Thoracic aorta (tissue), 2 donors: ENCODE results near the gene EXOSC5. TPM values are rescaled to one million over a fixed set of nuclear protein-coding genes. Genes with fewer than 3 reads are reported as not detected.

ENCODE experiments used
- ATAC-seq: fragments of 150-250 bp; one replicate; pipeline ENCODE4 v1.8.0; 2017; ENCODE audit warnings: low read depth; ENCODE audit not compliant: insufficient number of reproducible peaks, low FRiP score
- DNase-seq: peaks from one replicate; pipeline ENCODE4 v3.0.0-alpha.2; 2020; ENCODE audit warnings: low spot score
- H3K27ac ChIP-seq, 2 donors: fragments of 200-600 bp; sonication (generic); 1 replicate in 1 of 2; 2 replicates in 1 of 2; pipeline ENCODE4 v1.5.1; 2016; ENCODE audit warnings: mild to moderate bottlenecking in 2 of 2, moderate library complexity in 2 of 2
- H3K27me3 ChIP-seq: fragments of 200-600 bp; sonication (generic); replicated peaks from 2 replicates; pipeline ENCODE4 v1.6.0; 2016; ENCODE audit warnings: mild to moderate bottlenecking; ENCODE audit not compliant: insufficient read depth
- H3K36me3 ChIP-seq: fragments of 200-600 bp; sonication (generic); one replicate; pipeline ENCODE4 v1.5.1; 2016
- H3K4me1 ChIP-seq, 2 donors: fragments of 200-600 bp; sonication (generic); 1 replicate in 1 of 2; 2 replicates in 1 of 2; pipeline versions ENCODE4 v1.5.1 to v1.6.0; 2016; ENCODE audit warnings: low read depth in 2 of 2, mild to moderate bottlenecking in 1 of 2; ENCODE audit not compliant: control insufficient read depth in 1 of 2
- H3K4me3 ChIP-seq: fragments of 200-600 bp; sonication (generic); 2 replicates; pipeline ENCODE4 v1.5.1; 2016; ENCODE audit warnings: mild to moderate bottlenecking
- H3K9me3 ChIP-seq: fragments of 200-600 bp; sonication (generic); 2 replicates; pipeline ENCODE4 v1.5.1; 2016
- total RNA-seq, 2 donors: library from RNA; depleted of rRNA; stranded (reverse); fragments of >200 nt; gene quantifications; one replicate each; pipeline versions ENCODE4 v1.1.0 to v1.2.3, GENCODE V29; 2016
- TF ChIP-seq, protein P1 (sequence below): fragments of 200-600 bp; sonication (generic); IDR thresholded peaks from one replicate; pipeline ENCODE4 v1.5.1; 2019; ENCODE audit warnings: antibody characterized with exemption

Gene EXOSC5
- total RNA-seq, 2 donors from 2014 or later = 7.1 to 16.9 TPM

DNA sequence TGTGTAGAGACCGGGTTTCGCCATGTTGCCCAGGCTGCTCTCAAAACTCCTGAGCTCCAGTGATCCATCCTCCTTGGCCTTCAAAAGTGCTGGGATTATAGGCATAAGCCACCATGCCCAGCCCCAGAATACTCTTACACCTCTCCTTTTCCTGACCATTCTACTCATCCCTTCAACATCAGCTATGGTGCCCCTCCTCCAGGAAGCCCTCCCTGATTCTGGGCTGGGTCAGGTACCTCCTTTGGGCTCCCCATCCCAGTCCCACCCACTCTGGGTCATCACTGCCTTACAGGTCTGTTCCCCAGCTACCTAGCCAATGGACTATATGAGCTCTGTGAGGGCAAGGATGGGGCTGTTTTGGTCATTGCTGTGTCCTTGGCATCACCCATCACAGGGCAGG is 53.0 kb downstream of the EXOSC5 start:
- DNase-seq = no peak
- peaks cover 54% of the 10 kb centered on the region for H3K36me3 ChIP-seq
- no peak for ATAC-seq

DNA sequence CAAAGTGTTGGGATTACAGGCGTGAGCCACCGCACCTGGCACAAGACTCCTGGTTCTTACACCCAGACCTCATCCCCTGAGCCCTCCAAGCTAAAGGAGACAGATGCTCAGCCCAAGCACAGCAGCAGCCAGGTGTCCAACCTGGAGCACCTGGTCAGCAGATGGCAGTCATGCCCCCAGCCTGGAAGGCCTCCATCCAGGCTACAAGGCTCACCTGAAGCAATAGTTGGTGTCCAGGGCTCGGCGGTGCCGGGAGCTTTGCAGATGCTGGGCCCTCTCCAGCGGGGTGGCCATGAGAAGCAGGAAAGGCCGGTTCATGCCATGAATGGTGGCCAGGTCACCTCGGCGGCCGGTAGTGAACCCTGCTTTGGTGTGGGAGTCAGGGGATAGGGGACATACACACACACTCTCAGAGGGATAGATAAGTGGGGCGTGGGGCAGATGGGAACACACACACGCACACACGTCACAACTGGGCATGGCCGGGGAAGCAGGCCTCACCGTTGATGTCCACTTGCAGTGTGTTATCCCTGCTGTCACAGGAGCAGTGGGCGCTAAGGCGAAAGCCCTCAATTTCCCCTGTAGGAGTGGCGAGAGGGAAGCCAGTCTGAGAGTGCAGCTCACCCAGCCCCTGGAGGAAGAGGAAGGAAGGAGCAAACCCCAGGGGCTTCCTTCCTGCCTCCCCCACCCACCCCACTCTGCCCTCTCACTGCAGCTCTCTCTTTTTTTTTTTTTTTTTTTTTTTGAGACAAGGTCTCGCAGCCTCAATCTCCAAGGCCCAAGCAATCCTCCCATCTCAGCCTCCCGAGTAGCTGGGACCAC is 55.3 kb downstream of the EXOSC5 start:
- no peak overlapping the region for H3K4me3 ChIP-seq
- DNase-seq (no peak), ATAC-seq (no peak)
- H3K27me3 ChIP-seq = no peaks in the 10 kb centered on the region
- no peaks in the 10 kb centered on the region for H3K4me1 ChIP-seq
- no peaks in the 10 kb centered on the region for H3K9me3 ChIP-seq
- TF ChIP-seq, protein P1, sequence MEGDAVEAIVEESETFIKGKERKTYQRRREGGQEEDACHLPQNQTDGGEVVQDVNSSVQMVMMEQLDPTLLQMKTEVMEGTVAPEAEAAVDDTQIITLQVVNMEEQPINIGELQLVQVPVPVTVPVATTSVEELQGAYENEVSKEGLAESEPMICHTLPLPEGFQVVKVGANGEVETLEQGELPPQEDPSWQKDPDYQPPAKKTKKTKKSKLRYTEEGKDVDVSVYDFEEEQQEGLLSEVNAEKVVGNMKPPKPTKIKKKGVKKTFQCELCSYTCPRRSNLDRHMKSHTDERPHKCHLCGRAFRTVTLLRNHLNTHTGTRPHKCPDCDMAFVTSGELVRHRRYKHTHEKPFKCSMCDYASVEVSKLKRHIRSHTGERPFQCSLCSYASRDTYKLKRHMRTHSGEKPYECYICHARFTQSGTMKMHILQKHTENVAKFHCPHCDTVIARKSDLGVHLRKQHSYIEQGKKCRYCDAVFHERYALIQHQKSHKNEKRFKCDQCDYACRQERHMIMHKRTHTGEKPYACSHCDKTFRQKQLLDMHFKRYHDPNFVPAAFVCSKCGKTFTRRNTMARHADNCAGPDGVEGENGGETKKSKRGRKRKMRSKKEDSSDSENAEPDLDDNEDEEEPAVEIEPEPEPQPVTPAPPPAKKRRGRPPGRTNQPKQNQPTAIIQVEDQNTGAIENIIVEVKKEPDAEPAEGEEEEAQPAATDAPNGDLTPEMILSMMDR = no peak
- H3K36me3 ChIP-seq = peaks cover 49% of the 10 kb centered on the region
- H3K27ac ChIP-seq = no peak overlapping the region

More for the DNA sequence above, 53.0 kb downstream of the EXOSC5 start:
- TF ChIP-seq, protein P1 = no peak
- H3K4me3 ChIP-seq = no peak overlapping the region
- H3K4me1 ChIP-seq = peaks cover 0 to under 1% of the 10 kb centered on the region in 2 donors
- no peaks in the 10 kb centered on the region for H3K27me3 ChIP-seq
- H3K27ac ChIP-seq = no peak overlapping the region
- no peaks in the 10 kb centered on the region for H3K9me3 ChIP-seq

DNA sequence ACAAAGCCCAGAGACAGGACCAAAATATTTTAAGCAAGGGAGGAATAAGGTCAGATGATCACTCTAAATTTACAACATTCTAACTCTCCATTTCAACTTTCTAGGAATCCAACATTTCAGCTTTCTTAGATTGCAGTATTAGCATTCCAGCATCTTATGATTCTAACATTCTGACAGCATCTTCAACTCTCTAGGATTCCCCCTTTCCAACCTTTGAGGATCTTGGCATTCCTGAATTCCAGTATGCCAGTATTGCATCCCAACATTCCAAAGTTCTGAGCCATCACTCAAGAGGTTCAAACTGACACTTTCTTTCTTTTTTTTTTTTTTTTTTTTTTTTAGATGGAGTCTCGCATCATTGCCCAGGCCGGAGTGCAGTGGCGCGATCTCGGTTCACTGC is 57.2 kb downstream of the EXOSC5 start:
- ATAC-seq = no peak
- Histone ChIP-seq H3K9me3 (no peaks in the 10 kb centered on the region), H3K27ac (no peak overlapping the region), H3K4me1 (no peaks in the 10 kb centered on the region), H3K36me3 (peaks cover 40% of the 10 kb centered on the region), H3K27me3 (no peaks in the 10 kb centered on the region), H3K4me3 (no peak overlapping the region)
- DNase-seq = no peak
- TF ChIP-seq, protein P1 = no peak

Other genes with a start within 250 kb of the EXOSC5 start
- 10 to 100 TPM in 1 of 2 donors, 1 to 10 TPM in 1; 2.3 to 12.4 TPM for gene CYP2S1, start 204.1 kb downstream of the EXOSC5 start, total RNA-seq
- 100 to 1,000 TPM; 138 to 157 TPM for gene AXL, start 178.1 kb downstream of the EXOSC5 start, total RNA-seq
- gene HNRNPUL1, start 133.0 kb downstream of the EXOSC5 start, total RNA-seq = 100 to 1,000 TPM; 142 to 147 TPM
- gene CCDC97, start 87.2 kb downstream of the EXOSC5 start, total RNA-seq = 10 to 100 TPM; 15.2 to 22.4 TPM
- gene TGFB1, start 43.4 kb downstream of the EXOSC5 start, total RNA-seq = 10 to 100 TPM; 55.1 to 69.6 TPM
- 1 to 10 TPM; 1.2 to 4.0 TPM for gene B9D2, start 33.2 kb downstream of the EXOSC5 start, total RNA-seq
- 10 to 100 TPM; 20.0 to 44.0 TPM for gene TMEM91, start 20.8 kb downstream of the EXOSC5 start, total RNA-seq
- gene BCKDHA, start 459 bp upstream of the EXOSC5 start, total RNA-seq = 10 to 100 TPM; 18.5 to 35.9 TPM
- 1 to 10 TPM; 4.0 to 4.2 TPM for gene B3GNT8, start 30.0 kb upstream of the EXOSC5 start, total RNA-seq
- 10 to 100 TPM; 21.7 to 27.9 TPM for gene DMAC2, start 42.6 kb upstream of the EXOSC5 start, total RNA-seq
- not detected for gene ERICH4, start 45.8 kb upstream of the EXOSC5 start, total RNA-seq
- gene CEACAM21, start 178.8 kb upstream of the EXOSC5 start, total RNA-seq = 1 to 10 TPM; 1.1 to 6.9 TPM
- 1 to 10 TPM in 1 of 2 donors, not detected in 1; 4.0 TPM for gene CEACAM4, start 229.7 kb upstream of the EXOSC5 start, total RNA-seq